A549 (cell line): ENCODE results near the gene PRSS12. TPM values are rescaled to one million over a fixed set of nuclear protein-coding genes. Genes with fewer than 3 reads are reported as not detected.

ENCODE experiments used
- ATAC-seq, 2 experiments: fragments of 200-7000 bp in 1 of 2; fragments of >200 bp in 1 of 2; cut with Nextera tagmentation in 1 of 2; cut with Tn5 transposase in 1 of 2; 3 replicates each; pipeline versions ENCODE4 v1.8.0 to v1.9.1; 2018 to 2020; ENCODE audit warnings: mild to moderate bottlenecking in 1 of 2, moderate library complexity in 1 of 2
- CTCF ChIA-PET: fragments of 300-600 bp; sonication (Branson Sonifier 250); formaldehyde crosslinking; extraction: SDS; loops from one replicate; lab custom pipeline; 2021; ENCODE audit warnings: antibody characterized with exemption, inconsistent platforms; lab: Yijun Ruan, JAX
- POLR2A ChIA-PET: fragments of 350-600 bp; formaldehyde crosslinking; extraction: SDS; loops from one replicate; lab custom pipeline; 2021; ENCODE audit warnings: antibody characterized with exemption, inconsistent platforms; lab: Yijun Ruan, JAX
- DNase-seq, 2 experiments: peaks; one replicate each; pipeline versions ENCODE4 v3.0.0 to v3.0.0-alpha.2; 2011 to 2016; ENCODE audit warnings: low read depth in 1 of 2, low spot score in 1 of 2
- FAIRE-seq: peaks from 2 replicates; lab custom pipeline; 2011; peaks lifted over from hg19 to GRCh38; lab: Jason Lieb, UNC
- H3K27ac ChIP-seq, 2 experiments: fragments of >200 bp; sonication (Bioruptor Twin); formaldehyde crosslinking; 3 replicates each; pipeline ENCODE4 v1.5.1; 2016 to 2017
- H3K4me1 ChIP-seq: fragments of >200 bp; sonication (Bioruptor Twin); formaldehyde crosslinking; 3 replicates; pipeline ENCODE4 v1.6.1; 2016
- H3K4me2 ChIP-seq: fragments of >200 bp; sonication (Bioruptor Twin); formaldehyde crosslinking; 3 replicates; pipeline ENCODE4 v1.6.1; 2016
- H3K4me3 ChIP-seq: fragments of >200 bp; sonication (Bioruptor Twin); formaldehyde crosslinking; 3 replicates; pipeline ENCODE4 v1.5.1; 2016
- H3K9me3 ChIP-seq: fragments of >200 bp; sonication (Bioruptor Twin); formaldehyde crosslinking; 3 replicates; pipeline ENCODE4 v1.6.1; 2016
- ATOH8 ChIP-seq: fragments of 250-450 bp; sonication (Bioruptor Pico); IDR thresholded peaks from 2 replicates; pipeline ENCODE4 v1.5.0; 2020; ENCODE audit warnings: low read depth, mild to moderate bottlenecking, moderate library complexity
- BCL3 ChIP-seq: fragments of >200 bp; sonication (Bioruptor Twin); formaldehyde crosslinking; IDR thresholded peaks from 3 replicates; pipeline ENCODE4 v1.6.1; 2016
- CBX2 ChIP-seq: fragments of 200-600 bp; sonication (generic); IDR thresholded peaks from 2 replicates; pipeline ENCODE4 v1.6.1; 2016; ENCODE audit warnings: low read depth, mild to moderate bottlenecking, borderline replicate concordance
- CTCF ChIP-seq: fragments of >200 bp; sonication (Bioruptor Twin); formaldehyde crosslinking; IDR thresholded peaks from 3 replicates; pipeline ENCODE4 v1.5.1; 2016
- EHF ChIP-seq: fragments of 250-450 bp; sonication (Bioruptor Pico); IDR thresholded peaks from 2 replicates; pipeline ENCODE4 v1.5.0; 2020; ENCODE audit warnings: mild to moderate bottlenecking
- EP300 ChIP-seq, 2 experiments: fragments of >200 bp; sonication (Bioruptor Twin); formaldehyde crosslinking; IDR thresholded peaks; 2 replicates in 1 of 2; 3 replicates in 1 of 2; pipeline ENCODE4 v1.6.1; 2016 to 2017
- FOSB ChIP-seq: fragments of 250-450 bp; sonication (Bioruptor Pico); IDR thresholded peaks from 2 replicates; pipeline ENCODE4 v1.5.0; 2020; ENCODE audit warnings: mild to moderate bottlenecking, moderate library complexity
- FOSL2 ChIP-seq, 2 experiments: fragments of 450-650 bp in 1 of 2; fragments of >200 bp in 1 of 2; sonication (Bioruptor Twin) in 1 of 2; formaldehyde crosslinking; IDR thresholded peaks; 2 replicates each; pipeline versions ENCODE4 v1.5.0 to v1.6.1; 2016 to 2020; ENCODE audit warnings: mild to moderate bottlenecking in 1 of 2, moderate library complexity in 1 of 2
- FOXS1 ChIP-seq: fragments of 250-450 bp; sonication (Bioruptor Pico); IDR thresholded peaks from 2 replicates; pipeline ENCODE4 v1.5.0; 2020; ENCODE audit warnings: mild to moderate bottlenecking, moderate library complexity
- HDAC2 ChIP-seq: fragments of 200-600 bp; sonication (generic); IDR thresholded peaks from 2 replicates; pipeline ENCODE4 v1.6.1; 2016
- HES2 ChIP-seq: fragments of >200 bp; sonication (Bioruptor Twin); formaldehyde crosslinking; IDR thresholded peaks from 2 replicates; pipeline ENCODE4 v1.6.1; 2016
- HOXA7 ChIP-seq: fragments of 250-450 bp; sonication (Bioruptor Pico); IDR thresholded peaks from 2 replicates; pipeline ENCODE4 v1.5.0; 2020; ENCODE audit warnings: mild to moderate bottlenecking, moderate library complexity
- JUN ChIP-seq, 2 experiments: fragments of >200 bp; sonication (Bioruptor Twin); formaldehyde crosslinking; IDR thresholded peaks; 2 replicates in 1 of 2; 3 replicates in 1 of 2; pipeline ENCODE4 v1.6.1; 2016 to 2017
- NPAS2 ChIP-seq: fragments of 250-450 bp; sonication (Bioruptor Pico); IDR thresholded peaks from 2 replicates; pipeline ENCODE4 v1.8.0; 2022; ENCODE audit warnings: mild to moderate bottlenecking, moderate library complexity, borderline replicate concordance
- PBX3 ChIP-seq: IDR thresholded peaks from 2 replicates; pipeline ENCODE4 v1.6.1; 2012
- POLR2A ChIP-seq: IDR thresholded peaks from 2 replicates; pipeline ENCODE4 v1.6.1; 2012; ENCODE audit warnings: mild to moderate bottlenecking, low read length
- RARB ChIP-seq: fragments of 250-450 bp; sonication (Bioruptor Pico); IDR thresholded peaks from 2 replicates; pipeline ENCODE4 v1.8.0; 2021; ENCODE audit warnings: mild to moderate bottlenecking, moderate library complexity
- RCOR1 ChIP-seq: fragments of 150-350 bp; IDR thresholded peaks from 2 replicates; pipeline ENCODE4 v1.6.1; 2014; ENCODE audit warnings: antibody characterized with exemption, low read length, low read depth
- TFCP2L1 ChIP-seq: fragments of 250-450 bp; sonication (Bioruptor Pico); IDR thresholded peaks from 2 replicates; pipeline ENCODE4 v1.5.0; 2021; ENCODE audit warnings: mild to moderate bottlenecking
- ZC3H11A ChIP-seq: fragments of 450-650 bp; IDR thresholded peaks from 2 replicates; pipeline ENCODE4 v1.6.1; 2014; ENCODE audit warnings: antibody characterized with exemption, mild to moderate bottlenecking
- ZFP36 ChIP-seq: fragments of 450-650 bp; IDR thresholded peaks from 2 replicates; pipeline ENCODE4 v1.6.1; 2014; ENCODE audit warnings: borderline replicate concordance; ENCODE audit not compliant: partially characterized antibody
- ZNF302 ChIP-seq: fragments of 250-450 bp; sonication (Bioruptor Pico); IDR thresholded peaks from 2 replicates; pipeline ENCODE4 v1.9.0; 2021; ENCODE audit warnings: inconsistent platforms, mild to moderate bottlenecking, moderate library complexity
- ZSCAN20 ChIP-seq: fragments of 250-450 bp; sonication (Bioruptor Pico); IDR thresholded peaks from 2 replicates; pipeline ENCODE4 v1.8.0; 2022; ENCODE audit warnings: mild to moderate bottlenecking, moderate library complexity
- WGBS: methylation state at CpG from one replicate; pipeline ENCODE4 v1.1.6; 2017; ENCODE audit errors: missing lambda C conversion rate; 5-methylcytosine and 5-hydroxymethylcytosine counted together
- polyA plus RNA-seq, 4 experiments: library from polyadenylated mRNA; depleted of rRNA in 3 of 4; stranded (reverse); fragments of >200 nt; fragmentation: RNase III in 1 of 4; extraction: RNeasy Plus Mini Kit Qiagen cat#74134 plus additional on column Dnase treatment in 1 of 4; gene quantifications; 2 replicates in 3 of 4; 3 replicates in 1 of 4; pipeline ENCODE4 v1.2.3, GENCODE V29; 2011 to 2017

The PRSS12 gene
- polyA plus RNA-seq, 2 of the 4 experiments (the other 2 are of a cell fraction), result 0.34 to 0.36 TPM

GRCh38 chr4:118286685-118287084 is 66.1 kb downstream of the PRSS12 start:
- POLR2A ChIA-PET, result no interaction called here
- ATAC-seq (no peak), DNase-seq (no peak), FAIRE-seq (no peak)
- Histone ChIP-seq H3K4me3 (no peak overlapping the region), H3K4me2 (no peak overlapping the region), H3K9me3 (no peaks in the 10 kb centered on the region), H3K27ac (no peak overlapping the region), H3K4me1 (peaks cover 6% of the 10 kb centered on the region; the same call in 2 of the 3 replicates)
- TF ChIP-seq POLR2A (no peak), FOXS1 (CRISPR knock-in tag) (no peak), ZC3H11A (no peak), PBX3 (no peak), HDAC2 (no peak), HES2 (no peak), HOXA7 (CRISPR knock-in tag) (no peak), EP300 (IDR thresholded peaks at IDR 0.05) (no peak), FOSB (CRISPR knock-in tag) (no peak), NPAS2 (CRISPR knock-in tag) (no peak), TFCP2L1 (no peak), JUN (IDR thresholded peaks at IDR 0.05) (no peak), ATOH8 (CRISPR knock-in tag) (no peak), FOSL2 (IDR thresholded peaks at IDR 0.05) (no peak), FOSL2 (CRISPR knock-in tag; IDR thresholded peaks at IDR 0.05) (no peak), BCL3 (no peak), ZFP36 (no peak)
- WGBS, result 92% methylated on average over 3 of the region's 3 CpGs
- CTCF ChIA-PET, result no interaction called here

GRCh38 chr4:118285931-118286330 is 66.9 kb downstream of the PRSS12 start:
- Histone ChIP-seq H3K9me3 (no peaks in the 10 kb centered on the region), H3K4me1 (peaks cover 14% of the 10 kb centered on the region), H3K4me2 (no peak overlapping the region), H3K4me3 (no peak overlapping the region), H3K27ac (no peak overlapping the region)
- no peak for ATAC-seq
- CTCF ChIA-PET, result no interaction called here
- WGBS, result 87% methylated on average over 4 of the region's 4 CpGs
- no peak for FAIRE-seq
- POLR2A ChIA-PET, result no interaction called here
- TF ChIP-seq ZNF302 (CRISPR knock-in tag) (no peak), FOSL2 (IDR thresholded peaks at IDR 0.05) (no peak), FOSL2 (CRISPR knock-in tag; IDR thresholded peaks at IDR 0.05) (no peak), CBX2 (no peak), RCOR1 (no peak), FOXS1 (CRISPR knock-in tag) (no peak), BCL3 (no peak), NPAS2 (CRISPR knock-in tag) (no peak), EHF (CRISPR knock-in tag) (no peak), ZFP36 (no peak), CTCF (no peak), HES2 (no peak), HDAC2 (no peak), RARB (CRISPR knock-in tag) (no peak), ZSCAN20 (CRISPR knock-in tag) (no peak)
- DNase-seq, result no peak
